ENCODE data around the gene RNGTT.
A peak's percentile ranks its signal among the peaks of the same experiment; 100 is the strongest.

Gene RNGTT

GRCh38 chr6:88641178-88641903 lies 322.1 kb downstream of the RNGTT start:
- DNase-seq = no peak

- no peak for DNase-seq
These were observed 325.5 kb downstream of the RNGTT start for GRCh38 chr6:88637761-88638545.

DNA sequence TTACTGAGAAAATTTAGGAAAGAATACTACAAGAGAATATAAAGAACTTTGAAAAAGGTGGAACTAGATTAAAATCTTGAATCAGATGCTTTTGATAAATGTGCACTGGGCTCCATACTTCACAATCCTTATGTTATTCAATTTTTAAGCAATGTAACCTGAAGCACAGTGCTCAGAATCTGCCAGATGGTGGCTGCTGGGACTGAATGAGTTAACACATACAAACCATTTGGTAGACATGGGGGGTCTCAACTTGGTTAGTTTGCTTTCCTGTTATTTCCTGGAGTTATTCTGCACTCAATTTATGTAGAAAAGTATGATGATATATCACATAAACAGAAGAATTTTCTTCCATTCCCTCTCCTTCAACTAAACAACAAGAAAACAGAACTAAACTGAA lies 326.5 kb downstream of the RNGTT start:
- DNase-seq = no peak

DNA sequence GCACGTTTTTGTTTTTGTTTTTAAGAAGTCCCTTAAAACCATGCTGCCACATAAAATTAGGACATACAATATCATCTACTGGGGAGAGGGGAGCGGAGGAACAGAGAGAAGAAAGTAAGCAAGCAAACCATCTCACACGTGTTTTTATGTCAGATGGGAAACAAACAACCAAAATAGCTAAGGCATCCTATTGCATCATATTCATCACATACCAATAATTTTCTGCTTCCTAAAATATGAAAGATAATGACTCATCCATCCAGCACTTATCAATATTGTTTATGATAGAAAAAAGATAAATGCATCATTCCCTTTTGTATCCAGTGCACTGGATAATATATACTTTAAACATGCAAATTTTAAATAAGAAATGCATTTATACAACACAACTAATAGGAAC lies 329.6 kb downstream of the RNGTT start:
- no peak for DNase-seq

- no peak for DNase-seq
These were observed 331.6 kb downstream of the RNGTT start for GRCh38 chr6:88631830-88632229.

DNA sequence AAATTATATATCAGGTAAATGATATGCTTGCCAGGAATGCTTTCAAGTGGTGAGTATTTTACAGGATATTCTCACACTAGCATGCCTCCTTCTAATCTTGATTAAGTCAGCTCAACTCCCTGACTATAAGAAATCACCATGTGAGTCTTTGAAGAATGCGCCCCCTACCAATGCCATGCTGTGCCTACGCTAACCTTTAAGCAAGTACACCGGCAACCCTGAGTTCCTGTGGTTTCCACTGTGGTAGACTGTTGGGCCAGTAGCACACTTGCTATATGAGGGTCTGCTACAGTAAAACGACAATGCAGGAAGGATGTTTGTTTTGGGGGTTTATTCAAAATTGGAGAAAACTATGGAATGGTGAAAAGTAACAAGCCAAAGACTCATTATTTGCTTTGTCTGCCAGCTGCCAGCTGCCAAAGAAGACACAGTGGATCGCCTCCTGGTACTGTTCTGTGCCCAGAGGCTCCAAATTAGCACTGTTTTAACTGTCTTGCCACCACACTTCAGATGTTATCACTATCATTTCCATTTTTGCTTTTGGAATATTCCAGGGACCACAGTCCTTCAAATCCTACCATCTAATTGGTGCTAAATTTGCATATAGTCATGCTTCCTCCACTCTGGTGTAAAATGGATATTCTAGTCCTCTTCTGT lies 333.5 kb downstream of the RNGTT start:
- peak; percentile 4 for DNase-seq

- DNase-seq = peak; percentile 39
These were observed 337.0 kb downstream of the RNGTT start for GRCh38 chr6:88626460-88626859.

GRCh38 chr6:88623531-88623930 lies 339.9 kb downstream of the RNGTT start:
- DNase-seq = no peak

GRCh38 chr6:88619951-88620350 lies 343.5 kb downstream of the RNGTT start:
- DNase-seq = no peak

DNA sequence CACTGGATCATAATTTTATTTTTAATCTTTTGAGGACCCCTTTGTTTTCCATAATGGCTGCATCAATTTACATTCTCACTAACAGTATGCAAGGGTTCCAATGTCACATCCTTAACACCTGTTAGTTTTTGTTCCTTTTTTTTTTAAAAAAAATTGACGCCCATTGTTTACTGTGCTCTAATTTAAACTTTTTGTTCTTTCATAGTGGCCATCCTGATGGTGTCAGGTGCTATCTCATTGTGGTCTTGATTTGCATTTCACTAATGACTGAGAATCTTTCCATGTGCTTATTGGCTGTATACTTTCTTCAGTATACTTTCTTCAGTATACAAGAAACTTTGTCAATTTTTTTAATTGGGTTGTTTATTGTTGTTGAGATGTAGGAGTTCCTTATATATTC lies 347.0 kb downstream of the RNGTT start:
- no peak for DNase-seq

GRCh38 chr6:88614316-88614877 lies 349.0 kb downstream of the RNGTT start:
- DNase-seq = no peak

DNA sequence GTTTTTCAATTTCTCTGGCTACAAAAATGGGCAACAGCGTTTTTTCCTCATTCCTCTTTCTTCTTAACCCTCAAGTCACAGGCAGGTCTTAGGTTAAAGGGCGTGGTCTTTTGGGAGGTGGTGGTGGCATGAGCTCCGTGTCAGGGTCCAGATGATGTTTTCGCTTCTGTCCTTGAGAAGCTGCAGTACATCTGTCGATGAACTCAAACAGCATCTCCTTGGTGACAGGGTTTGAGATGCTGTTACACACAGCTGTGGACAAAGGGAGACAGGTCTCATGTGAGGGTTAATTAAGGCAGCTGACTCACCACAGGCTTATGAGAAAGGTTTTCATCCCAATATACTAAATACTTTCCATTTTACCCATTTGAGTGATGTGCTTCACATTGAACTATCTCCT lies 350.8 kb downstream of the RNGTT start:
- DNase-seq = no peak

DNA sequence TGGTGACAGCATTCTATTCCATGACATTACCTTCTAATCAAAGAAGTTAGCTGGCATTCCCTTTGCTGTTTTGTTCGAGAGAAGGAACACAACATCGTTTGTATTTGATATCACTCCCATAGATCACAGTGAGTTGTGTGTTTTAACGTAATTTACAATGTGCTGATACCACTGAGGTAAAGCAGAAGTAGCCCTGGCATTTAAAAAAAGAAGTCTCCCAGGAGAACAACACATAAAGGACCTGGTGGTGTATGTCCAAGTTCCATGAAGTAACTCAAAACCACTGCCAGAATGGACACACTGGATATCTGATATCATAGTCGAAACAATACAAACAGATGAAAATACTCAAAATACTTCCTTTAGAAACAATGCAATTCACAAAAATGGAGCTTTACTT lies 351.7 kb downstream of the RNGTT start:
- DNase-seq = no peak

GRCh38 chr6:88609983-88610382 lies 353.4 kb downstream of the RNGTT start:
- DNase-seq = no peak

- no peak for DNase-seq
These were observed 358.1 kb downstream of the RNGTT start for GRCh38 chr6:88605271-88605670.

GRCh38 chr6:88599571-88599970 lies 363.8 kb downstream of the RNGTT start:
- DNase-seq = peak; percentile 8

DNA sequence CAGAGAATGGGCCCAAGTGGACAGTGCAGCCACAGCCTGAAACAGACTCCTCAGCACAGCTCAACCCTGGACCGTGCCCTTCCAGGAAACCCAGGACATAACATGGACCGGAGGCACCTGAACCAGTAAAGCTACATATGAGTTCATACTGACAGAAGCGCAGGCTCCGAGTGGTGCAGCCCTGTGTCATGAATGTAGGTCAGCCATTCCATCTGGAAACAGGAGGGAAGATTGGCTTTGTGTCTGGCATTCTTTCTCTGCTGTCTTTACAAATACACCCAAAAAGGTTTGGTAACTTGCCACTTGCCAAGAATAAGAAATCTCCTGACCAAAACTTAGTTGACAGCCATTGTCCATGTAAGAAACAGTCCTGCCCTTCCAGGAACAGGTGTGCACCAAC lies 366.6 kb downstream of the RNGTT start:
- no peak for DNase-seq

DNA sequence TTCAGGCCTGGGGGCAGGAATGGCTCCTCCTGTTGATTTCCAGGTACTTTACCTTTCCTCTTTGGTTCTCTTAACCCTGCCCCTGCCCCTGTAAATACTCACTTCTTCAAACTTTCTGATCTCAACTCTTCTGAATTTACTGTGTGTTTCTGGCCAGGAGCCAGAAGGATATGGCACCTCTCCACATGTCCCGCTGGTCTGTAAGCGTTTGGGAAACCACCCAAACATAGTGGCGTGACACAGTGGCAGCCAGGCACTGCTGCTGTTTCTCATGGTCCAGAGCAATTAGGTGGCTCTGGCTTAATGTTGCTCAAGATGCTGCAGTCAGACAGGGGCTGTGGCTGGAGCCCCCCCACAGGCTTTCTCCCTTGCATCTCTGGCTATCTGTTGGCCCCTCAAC lies 374.5 kb downstream of the RNGTT start:
- no peak for DNase-seq

- DNase-seq = peak; percentile 1
These were observed 376.3 kb downstream of the RNGTT start for GRCh38 chr6:88587150-88587520.

DNA sequence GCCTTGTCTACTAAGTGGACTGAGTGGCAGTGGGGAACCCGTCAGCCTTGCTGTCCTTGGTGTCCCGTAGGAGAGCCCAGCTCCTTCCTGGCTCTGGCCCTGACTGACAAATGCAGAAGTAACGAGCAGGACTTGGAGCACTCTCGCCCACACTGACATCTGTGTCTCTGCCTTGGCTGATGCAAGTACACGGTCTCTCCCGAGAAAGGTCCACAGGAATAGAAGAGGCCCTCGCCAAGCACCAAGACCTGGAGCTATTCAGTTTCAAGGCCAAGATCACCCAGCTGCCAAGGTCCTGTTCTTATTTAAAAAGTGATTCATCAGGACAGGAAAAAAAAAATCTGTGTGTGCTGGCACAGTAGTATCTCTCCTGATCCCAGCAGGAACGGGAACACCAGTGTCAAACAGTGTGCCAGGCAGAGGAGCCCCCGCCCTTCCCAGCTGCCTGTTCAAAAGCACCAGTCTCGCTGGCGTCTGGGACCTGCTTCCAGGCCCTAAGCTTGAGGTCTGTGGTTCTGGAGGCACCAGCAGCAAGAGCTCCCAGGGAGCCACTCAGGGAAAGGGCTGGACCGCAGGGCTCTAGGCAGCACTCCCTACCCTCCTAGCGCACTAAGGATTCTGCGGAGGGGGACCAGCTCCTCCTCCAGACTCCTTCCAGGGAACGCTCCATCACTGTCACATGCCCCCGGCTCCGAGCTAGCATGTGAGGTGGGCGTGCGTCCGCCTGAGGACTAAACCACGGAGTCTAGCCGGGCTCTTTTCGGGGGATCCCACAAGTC lies 376.9 kb downstream of the RNGTT start:
- DNase-seq = no peak

DNA sequence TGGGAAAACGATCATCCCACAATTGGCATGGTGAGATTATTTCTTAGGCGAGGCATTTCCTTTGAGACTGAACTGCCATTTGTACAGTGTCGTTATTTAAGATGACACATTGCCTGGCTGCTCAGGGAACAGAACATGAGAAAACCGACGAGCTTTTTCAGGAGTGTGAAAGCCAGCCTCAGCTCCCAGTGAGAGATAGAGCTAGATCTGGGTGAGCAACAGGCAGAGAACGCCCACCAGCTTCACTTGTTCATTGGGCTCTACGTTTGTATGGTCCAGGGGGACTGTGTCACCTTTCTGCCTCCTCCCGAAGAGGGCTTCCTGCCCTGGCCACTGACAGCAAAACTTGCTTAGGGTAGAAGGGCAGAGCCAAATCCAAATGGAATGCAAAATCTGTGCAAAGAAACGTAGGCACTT lies 378.1 kb downstream of the RNGTT start:
- DNase-seq = no peak

DNA sequence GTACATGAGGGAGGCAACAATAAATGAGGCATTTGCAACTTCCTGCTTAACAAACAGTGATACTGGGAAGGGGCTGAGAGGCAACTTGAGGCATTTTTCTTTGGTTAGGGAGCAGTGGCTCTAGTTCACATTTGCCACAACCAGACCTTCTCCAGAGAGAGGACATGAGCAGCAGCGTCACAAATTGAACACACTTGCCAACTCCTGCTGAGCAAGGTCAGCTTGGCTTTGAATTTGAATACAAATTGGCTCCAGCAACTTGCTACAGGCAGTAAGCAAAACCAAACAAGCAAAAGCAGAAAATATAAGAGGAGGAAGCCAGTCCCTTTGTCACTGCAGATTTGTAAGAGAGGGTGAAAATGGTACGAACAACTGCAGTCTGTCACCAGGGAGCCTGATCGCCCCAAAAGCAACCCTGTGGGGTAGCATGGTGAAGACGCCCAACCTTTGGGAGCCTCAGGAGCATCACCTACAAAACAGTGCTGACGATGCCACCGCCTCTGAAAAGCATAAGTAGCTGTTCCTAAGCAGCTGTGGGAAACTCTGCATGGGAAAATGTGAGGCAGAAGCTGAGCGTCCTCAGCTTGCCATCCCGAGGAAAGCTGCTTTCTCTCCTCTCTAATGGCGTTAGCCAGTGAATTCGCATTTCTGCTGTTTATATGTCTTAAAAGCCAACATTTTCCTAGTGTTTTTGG lies 378.7 kb downstream of the RNGTT start:
- DNase-seq = no peak
